ENCODE measurements around the gene ARHGAP22.

The ARHGAP22 gene

DNA sequence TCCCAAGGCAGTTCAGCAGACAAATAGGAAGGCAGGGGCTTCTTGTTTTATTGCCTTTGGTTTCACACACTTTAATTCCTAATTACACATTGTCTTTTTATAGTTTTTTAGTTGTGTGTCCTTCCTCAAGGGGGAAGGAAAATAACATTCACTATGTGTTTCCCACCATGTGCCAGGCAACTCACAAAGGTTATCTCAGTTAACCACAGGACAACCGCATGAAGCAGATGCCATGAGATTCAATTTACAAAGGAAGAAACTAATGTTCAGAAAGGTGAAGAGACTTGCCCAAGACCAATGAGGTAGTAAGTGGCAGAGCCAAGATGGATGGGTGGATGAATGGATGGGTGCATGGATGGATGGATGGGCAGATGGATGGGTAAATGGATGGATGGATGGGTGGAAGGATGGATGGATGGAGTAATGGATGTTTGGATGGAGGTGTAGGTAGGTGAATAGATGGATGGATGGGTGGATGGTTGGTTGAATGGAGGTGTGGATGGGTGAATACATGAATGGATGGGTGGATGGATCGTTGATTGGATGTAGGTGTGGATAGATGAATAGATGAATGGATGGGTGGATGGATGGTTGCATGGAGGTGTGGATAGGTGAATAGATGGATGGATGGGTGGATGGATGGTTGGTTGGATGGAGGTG is 77.9 kb downstream of the ARHGAP22 start:
- DNase-seq = no peak

DNA sequence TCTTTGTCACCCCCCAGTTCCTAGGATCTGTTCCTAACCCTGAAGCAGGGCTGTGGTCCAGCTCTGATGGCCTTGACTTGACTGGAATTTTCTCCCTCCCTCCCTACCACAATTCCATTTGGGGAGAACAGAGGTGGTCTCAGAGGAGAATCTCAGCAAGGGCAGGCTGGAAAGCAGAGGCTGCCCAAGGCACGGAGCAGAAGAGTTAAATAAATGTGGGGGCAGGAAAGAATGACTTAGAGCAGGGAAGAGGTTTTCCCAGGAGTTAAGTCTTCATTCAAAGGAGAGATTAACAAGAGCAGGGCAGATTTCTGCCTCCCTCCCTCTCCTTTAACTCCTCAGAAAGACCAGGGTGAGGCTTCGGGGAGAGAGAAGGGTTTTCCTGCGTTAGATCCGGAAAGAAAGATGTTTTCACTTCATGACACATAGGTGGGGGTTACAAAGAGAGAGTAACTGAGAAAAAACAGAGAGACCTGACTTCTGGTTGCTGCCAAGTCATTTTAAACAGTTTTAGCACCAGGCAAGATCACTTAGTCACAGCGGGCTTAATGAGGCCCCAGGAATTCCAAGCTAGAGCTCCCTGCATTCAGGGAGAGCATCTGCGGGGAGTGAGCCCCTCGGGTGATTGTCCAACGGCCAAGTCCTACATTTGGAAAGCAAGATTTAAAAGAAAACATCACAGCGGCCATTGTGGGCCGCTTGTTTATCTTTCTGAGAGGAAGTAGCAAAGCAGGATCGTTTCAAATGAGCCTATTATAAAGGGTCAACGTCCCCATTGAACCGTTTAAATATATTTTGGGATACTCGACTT is 78.7 kb downstream of the ARHGAP22 start:
- no peak for DNase-seq

DNA sequence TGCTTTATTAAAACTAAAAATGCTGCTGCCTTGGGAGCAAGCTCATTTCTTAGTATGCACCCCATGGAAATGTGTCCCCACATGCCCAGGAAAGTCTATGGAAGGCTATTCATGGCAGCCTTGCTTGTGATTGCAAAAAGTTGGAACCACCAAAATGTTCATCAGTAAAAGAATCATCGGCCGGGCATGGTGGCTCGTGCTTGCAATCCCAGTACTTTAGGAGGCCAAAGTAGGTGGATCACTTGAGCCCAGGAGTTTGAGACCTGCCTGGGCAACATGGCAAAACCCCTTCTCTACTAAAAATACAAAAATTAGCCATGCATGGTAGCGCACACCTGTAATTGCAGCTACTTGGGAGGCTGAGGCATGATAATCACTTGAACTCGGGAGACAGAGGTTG is 79.8 kb downstream of the ARHGAP22 start:
- no peak for DNase-seq

DNA sequence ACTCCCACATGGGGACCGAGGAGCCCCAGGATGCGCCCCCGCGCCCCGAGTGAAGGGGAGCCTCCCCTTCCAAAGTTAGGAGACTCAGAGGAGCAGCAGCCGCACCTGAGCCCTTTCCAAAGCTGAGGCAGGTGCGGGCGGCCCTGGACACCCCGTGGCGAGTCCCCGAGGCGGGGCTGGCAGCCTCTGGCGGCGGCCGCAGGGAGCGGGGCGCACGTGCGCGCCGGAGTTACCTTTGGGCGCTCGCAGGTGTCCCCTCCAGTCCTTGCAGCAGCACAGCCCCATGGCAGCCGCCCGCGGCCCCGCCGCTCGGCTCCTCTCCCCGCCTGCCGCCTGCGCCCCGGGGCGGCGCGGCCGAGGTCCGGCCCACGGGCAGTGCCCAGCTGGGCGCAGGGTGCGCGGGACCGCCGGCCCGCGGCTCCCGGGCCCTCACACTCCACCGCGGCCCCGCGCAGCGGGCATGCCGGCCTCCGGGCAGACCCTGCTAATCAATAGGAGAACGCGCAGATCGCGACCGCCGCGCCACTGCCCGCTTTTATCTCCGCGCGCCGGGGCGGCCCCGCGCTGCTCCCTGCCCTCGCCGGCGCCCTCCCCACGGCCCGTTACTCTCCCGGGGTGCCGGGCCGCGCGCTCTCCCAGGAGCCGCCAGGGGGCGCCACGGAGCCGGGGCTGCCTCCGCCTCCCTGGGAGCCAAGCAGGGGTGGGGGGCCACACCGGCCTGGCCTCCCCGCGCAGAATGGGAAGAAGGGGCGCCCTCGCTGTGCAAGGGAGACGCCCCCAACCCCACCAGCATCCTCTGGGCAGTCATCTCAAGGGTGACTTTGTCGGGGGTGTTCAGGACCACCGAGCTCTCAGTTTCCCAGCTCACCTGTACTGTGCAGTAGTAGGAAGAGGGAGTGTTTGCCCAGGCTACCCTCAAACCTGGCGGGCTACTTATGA is 80.8 kb downstream of the ARHGAP22 start:
- DNase-seq = no peak

DNA sequence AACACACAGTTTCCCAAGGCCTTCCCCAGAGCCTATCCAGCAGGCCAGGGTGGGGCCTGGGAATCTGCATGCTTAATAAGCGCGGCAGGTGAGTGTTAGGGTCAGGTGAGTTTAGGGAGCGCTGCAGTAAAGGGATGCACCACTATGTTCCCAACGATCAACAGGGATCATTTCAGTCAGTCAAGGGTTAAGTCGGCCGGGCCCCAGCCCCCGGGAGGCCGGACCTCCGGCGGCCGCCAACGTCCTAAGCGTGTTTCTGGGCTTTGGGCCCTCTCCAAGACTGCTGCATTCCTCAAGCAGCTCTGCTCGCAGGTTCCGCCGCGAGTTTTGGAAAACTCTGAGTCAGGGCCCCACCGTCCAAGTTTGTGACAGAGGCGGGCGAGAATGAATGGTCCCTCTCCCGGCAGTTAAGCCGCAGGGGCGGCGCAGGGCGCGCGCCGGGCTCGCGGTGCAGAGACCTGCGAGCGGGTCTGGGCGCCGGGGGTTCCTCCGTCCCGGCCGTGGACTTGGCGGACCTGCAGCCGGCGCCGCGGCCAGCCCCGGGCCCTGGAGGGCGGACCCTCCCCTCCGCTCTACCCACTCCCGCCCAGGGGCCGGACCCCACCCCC is 81.6 kb downstream of the ARHGAP22 start:
- DNase-seq = no peak

DNA sequence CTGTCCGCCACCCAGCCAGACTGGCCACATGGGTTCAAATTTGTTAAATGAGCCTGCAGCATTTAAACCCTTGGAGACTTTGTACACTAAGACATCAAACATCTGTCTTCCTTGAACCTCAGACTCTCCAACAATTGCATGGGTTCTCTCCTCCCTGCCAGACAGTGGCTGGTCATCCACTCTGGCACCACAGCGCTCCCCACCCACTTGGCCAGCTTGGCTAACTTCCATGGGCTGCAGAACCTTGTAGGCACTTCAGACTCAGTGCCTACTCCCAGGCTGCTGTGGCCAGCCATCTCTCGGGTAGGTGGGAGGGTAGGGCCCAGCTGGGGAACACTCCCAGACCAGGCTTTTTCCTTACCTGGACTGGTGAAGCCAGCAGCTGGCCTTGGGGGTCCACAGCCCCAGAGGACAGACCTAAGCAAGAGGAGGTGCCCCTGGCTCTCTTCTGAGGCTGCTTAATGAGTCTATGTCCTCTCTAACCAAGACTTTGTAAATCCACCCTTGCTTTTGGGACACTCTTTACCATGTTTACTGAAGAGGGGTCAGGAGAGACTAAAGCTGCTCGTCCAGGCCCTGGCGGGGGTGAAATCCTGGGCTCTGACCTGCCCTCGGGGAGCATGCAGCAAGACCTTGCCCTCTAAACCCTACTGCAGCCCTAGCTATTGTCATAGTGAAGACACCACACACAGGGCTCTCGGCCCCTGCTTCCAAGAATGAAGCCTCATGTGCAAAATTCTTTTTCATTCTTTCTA is 82.7 kb downstream of the ARHGAP22 start:
- no peak for DNase-seq

DNA sequence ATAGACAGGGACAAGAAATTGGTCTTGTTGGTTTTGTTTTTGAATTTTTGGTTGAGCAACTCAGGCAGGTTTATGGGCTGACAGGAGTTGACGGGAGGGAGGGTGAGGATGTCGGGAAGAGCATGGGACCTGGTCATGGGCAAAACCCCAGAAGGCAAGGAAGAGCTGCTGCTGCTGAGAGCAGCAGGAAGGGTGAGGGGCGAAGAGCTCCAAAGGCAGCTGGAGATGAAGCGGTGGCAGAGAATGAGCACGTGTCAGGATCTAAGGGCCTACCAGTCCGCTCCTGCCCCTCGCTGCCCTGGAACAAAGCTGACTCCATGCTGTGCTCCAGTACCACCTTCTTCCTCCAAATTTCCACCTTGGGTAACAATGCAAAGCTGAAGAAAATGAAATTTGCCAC is 84.3 kb downstream of the ARHGAP22 start:
- no peak for DNase-seq

DNA sequence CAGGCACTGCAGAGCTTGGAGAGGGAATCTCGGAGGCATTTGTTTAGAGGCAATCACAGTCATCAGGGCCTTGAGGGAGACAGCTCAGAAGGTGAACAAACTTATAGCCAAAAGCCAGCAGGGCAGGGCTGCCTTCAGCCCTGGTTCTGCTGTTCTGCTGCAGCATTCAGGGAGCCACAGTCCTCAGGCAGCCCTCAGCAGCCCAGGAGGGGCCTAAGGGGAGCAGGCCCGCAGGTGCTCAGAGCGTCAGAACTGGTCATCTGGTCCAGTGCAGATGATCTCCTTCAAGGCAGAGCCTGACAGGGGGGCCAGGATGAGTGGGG is 84.7 kb downstream of the ARHGAP22 start:
- DNase-seq = no peak

DNA sequence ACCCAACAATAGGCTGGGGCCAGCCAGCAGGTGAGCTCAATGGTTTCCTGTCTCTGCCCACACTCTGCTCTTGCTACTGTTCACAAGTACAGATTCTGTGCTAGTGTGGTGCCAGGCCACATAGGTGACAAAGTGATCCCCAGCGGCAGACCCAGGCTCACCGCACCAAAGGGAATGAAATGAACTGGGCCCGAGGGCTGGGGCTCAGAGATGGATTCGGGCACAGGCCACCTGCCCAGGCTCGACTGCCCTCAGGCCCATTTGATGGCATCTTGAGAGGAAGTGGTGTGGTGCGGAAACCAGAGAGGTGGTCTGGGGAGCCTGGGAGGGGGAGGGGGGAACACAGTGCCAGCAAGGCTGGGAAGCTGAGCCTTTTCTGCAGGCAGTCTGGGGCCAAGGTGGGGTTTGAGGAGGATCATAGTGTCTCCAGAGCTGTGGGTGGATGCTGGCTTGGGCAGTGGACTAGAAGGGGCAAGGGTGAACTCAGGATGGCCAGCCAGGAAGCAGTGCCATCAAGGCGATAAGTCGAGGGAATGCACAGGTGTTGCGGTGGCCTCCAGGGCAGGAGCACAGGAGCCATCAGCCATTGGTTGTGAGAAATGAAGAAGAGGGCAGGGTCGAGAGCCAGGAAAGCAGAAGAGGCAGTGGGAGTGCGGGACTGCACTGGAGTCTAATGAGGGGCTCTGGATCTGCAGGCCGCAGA is 85.2 kb downstream of the ARHGAP22 start:
- no peak for DNase-seq

DNA sequence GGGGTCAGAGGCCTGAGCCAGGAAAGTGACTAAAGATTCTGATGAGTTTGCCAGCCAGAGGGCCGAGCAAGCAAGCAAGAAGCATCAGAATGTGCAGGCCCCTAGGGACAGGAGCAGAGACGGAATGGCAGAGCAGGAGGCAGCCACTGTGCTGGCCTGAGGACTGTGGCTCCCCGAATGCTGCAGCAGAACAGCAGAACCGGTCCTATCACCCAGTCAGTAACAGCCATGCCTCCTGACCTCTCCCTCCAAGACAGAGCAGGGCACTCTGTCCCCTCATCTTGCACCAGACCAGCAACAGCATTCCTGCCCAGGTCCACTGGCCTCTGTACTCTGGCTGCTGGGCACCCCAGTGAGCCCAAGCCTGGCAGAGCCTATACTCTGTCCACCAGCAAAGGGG is 85.9 kb downstream of the ARHGAP22 start:
- no peak for DNase-seq

DNA sequence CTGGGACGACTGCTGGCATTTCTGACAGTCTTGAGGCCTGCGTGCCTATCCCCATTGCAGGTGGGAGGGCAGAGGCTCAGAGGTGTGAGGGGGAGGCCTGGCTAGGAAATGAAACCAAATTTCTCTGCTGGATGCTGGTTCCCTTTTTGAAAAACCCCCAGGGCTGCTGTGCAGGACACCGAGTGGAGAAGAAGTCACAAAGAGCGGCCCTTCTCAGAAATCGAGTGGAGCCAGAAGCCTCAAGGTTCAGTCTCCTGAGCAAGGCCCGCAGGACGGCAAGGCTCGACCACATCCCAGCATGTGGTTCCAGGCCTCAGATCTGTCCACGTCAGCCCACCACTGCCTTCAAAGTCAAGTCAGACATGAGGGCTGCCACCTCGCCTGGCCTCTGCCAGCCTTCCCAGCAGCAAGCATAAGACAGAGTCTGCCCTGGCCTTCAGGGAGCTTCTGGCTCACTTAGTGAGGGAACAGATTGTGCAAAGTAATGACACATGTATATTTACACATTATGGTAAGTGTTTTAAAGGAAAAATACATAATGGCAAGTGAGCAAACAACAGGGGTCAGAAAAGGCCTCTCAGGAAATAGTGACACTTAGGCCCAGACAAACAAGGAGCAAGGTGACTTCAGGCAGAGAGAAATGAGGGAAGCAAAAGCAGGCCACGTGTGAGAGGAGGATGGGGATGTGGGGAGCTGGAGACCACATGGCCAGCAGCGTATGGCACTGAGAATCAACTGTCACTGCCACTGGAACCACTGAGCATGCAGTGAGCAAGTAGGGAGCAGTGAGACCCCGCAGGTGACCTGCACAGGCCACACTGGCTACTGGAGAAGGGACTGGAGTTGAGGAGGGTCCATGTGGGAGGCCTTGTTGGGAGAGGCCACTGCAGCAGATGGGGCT is 86.7 kb downstream of the ARHGAP22 start:
- DNase-seq = no peak

DNA sequence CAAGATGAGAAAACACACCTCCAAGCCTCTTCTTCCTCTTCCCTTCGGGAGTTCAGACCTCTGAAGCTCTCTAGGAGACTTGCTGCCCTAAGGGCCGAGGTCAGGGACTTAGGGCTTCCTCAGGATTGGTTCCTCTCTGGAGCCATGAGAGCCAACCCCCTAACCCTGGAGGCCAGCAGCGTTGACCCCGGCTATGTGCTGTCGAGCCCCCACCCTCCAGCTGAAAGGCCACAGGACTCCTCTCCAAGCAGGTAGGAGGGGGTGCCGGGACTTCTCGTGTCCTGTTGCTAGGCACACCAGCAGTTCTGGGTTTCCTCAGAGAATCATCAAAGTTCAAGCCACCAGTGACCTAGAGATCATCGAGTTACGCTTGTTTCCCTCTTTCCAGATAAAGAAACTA is 87.4 kb downstream of the ARHGAP22 start:
- DNase-seq = no peak

DNA sequence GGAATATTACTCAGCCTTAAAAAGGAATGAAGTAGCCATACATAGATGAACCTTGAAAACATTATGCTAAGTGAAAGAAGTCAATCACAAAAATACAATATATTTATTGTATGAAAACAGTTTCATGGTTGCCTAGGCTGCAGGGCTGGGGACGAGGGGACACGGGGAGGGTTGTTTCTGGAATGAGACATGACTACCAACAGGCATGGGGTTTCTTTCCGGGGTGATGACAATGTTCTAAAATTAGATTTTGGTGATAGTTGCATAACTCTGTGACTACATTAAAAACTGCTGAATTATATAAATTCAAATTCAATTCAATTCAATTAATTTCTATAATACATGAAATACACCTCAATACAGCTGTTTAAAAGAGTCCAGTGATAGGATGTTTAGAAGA is 88.0 kb downstream of the ARHGAP22 start:
- DNase-seq = no peak

DNA sequence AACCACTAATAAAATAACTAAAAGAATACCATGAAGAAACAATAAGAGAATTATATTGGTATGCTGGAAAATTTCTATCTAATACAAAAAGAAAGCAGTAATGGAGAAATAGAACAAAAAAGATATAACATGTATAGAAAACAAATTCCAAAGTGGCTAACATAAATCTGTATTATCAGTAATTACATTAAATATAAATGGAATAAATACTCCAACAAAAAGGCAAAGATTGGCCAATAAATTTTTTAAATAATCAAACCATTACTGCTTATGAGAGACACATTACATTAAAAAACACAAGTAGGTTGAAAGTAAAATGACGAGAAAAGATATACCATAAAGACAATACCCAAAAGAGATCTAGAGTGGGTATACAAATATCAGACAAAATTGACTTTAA is 90.0 kb downstream of the ARHGAP22 start:
- DNase-seq = no peak

DNA sequence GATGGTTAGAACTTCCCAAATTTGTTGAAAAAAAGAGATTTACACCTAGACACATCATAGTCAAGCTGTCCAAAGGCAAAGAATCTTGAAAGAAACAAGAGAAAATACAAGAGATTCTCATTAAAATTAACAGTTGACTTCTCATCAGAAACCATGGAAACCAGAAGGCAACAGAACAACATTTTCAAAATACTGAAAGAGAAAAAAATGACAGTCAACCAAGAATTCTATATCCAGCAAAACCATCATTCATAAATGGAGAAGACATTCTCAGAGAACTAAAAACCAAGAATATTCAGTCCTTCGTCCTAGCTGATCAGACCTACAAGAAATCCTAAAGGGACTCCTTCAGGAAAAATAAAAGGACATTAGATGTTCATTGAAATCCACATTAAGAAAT is 90.6 kb downstream of the ARHGAP22 start:
- DNase-seq = no peak

DNA sequence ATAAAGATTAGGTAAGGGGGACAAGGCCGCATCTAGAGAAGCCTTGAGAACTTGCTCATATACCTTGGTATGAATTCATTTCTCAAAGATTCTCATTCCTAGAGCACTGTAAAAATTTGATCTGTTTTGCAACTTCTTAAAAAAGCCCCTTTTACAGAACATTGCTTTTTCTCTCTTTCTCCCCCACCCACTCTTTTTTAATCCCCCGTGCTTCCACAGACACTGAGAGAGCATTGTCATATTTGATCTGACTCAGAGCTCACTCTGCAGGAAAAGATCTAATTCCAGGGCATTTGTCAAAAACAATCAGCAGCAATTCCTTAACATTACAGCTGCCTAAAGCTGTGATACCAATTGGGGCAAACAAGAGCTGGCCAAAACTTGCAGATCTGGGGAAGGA is 92.0 kb downstream of the ARHGAP22 start:
- DNase-seq = no peak

DNA sequence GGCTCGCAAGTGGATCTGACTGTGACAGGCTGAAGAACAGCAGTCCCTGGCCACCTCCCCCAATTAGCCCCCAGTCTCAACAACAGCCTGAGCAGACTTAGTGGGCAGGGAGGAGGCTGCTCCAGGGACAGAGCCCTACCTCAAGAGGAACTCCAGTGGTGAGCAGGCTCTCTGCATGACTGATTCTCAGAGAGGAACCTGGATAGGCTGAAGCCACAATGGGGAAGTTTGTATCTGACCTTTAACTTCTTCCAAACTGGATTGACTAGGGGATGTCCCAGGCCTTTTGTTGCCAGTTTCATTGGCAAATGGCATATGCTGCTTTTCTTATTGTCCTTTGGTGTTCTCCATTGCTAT is 93.0 kb downstream of the ARHGAP22 start:
- no peak for DNase-seq

DNA sequence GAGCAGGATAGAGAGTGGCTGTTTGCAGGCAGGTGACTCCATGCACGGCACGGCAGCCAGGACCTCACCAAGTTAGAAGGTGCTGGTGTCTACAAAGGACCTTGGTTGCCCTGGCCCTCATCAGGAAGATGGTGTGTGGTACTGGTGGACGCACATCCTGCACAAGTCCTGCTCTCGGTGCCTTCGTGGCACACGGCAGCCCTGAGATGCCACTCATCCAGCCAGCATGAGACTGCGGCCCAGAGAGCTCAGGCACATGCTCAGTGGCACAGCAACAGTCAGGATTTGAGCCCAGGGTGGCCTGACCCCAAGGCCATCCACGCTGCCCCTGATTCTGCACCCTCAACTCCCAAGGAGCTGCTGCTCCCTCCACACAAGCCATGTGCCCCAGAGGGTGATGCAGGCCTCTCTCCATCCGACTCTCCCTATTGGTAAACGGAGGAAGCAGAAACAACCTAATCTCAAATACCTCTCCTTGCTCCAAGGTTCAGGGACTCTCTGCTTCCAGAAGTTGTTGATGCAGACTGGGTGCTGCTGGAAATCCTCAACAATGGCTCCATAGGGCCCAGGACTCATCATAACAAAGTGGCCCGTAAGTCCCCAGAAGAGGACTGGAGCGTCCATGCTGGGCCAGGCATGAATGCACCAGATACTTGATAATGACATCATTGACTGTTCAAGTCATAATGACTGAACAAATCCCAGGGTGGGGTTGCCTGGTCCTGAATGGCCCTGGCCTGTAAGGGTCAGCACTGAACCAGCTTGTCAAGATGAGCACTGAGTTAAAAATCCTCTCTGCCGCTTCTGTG is 93.6 kb downstream of the ARHGAP22 start:
- DNase-seq = no peak

DNA sequence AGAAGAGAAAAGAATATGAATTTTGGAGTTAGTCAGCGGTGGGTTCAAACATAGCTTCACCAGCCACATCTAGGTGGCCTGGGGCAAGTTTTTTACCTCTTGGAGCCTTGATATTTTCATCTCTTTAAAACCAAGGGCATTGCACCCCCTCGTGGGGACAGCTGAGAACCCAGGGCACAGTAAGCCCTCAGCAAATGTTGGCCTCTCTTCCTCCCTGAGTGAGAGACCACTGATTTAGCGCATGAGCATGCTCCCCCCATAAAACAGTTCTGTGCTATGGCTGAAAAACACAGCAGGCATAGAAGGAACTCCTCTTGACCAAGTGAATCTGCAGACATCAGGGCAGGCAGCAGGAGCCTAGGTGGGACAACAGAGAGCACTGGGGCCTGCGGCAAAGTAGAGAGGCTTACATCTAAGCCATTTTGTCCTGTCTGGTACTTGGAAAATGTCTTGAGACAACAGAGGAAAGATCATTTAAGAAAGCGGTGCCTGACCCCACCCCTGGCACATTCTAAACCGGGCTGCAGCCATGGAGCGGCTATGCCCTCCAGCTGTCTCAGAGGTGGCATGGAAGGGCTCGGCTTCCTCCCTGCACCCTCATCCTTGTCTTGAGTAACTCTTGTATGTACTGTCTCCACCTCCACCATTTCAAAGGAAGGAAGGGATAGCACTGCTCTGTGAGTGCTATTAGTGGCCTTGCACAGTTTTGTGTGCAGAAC is 94.7 kb downstream of the ARHGAP22 start:
- DNase-seq = no peak
